ENCODE data around the gene SLC6A9.

Gene SLC6A9

DNA sequence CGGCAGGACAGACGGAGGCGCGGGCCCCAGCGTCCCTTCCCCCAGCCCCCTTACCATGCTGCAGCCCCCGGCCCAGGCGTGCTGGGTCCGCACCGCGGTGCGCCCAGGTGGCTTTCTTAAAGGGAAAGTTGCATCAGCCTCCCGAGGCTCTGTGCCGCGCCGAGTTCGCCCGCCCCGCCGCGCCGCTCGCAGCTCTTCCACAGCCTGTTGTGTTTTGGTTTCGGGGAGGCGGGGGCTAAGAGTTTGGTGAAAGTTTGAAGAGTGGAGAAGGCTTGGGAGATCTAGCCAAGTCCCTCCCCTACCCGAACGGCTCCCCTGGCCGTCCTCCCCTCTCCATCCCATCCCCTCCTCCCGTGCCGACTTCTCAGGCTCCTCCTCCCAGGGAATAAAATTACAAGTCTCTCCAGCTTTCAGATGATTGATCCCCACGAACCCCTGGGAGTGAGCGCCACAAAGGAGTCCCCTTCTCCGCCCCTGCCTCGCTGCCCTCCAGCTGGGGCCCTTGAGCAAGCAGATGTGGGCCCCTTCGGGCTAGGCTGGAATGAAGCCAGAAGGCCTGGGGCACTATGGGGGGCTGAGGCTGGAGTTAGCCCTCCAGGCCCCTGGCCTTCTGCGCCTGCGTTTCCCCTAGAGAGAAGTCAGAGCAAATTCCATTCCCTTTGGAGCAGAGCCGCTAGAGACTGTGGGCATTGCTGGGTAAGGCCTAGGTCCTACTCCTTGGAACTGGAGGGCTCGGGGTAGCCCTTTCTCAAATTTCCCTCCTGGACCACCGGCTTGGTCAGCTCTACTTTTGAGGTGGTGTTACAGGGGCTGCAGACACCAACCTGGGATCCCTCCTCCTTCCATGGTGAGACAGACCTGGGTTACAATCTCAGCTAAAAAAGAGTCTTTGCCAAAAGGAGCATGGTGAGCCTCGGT is at the start of gene SLC6A9:
Gene SLC6A9, minus strand, starts transcription at position 211 of the 918 bp plus-strand sequence. CDS start 7,185 bp downstream, outside the sequence.
- H3K4me3 ChIP-seq (replicated peaks in 1 of 2; ENCODE audit: low read depth in 2 of 2, low read length in 2 of 2) = peak within 1 kb of the TSS; percentile 85 to 90
- peak; percentile 80 to 89 for DNase-seq (ENCODE audit: low read depth in 2 of 2)
- no peak for TF ChIP-seq CTCF (IDR thresholded peaks at IDR 0.05; ENCODE audit: low read depth, low read length)

- no peak overlapping the region for H3K4me3 ChIP-seq (replicated peaks in 1 of 2; ENCODE audit: low read depth in 2 of 2, low read length in 2 of 2)
- no peak for TF ChIP-seq CTCF (IDR thresholded peaks at IDR 0.05; ENCODE audit: low read depth, low read length)
- DNase-seq (ENCODE audit: low read depth in 2 of 2) = no peak
These were observed 48.3 kb upstream of the SLC6A9 start for GRCh38 chr1:44079566-44079965.

- H3K4me3 ChIP-seq (replicated peaks in 1 of 2; ENCODE audit: low read depth in 2 of 2, low read length in 2 of 2) = no peak overlapping the region
- no peak for TF ChIP-seq CTCF (IDR thresholded peaks at IDR 0.05; ENCODE audit: low read depth, low read length)
- DNase-seq (ENCODE audit: low read depth in 2 of 2) = no peak
These were observed 46.8 kb upstream of the SLC6A9 start for GRCh38 chr1:44078104-44078503.

DNA sequence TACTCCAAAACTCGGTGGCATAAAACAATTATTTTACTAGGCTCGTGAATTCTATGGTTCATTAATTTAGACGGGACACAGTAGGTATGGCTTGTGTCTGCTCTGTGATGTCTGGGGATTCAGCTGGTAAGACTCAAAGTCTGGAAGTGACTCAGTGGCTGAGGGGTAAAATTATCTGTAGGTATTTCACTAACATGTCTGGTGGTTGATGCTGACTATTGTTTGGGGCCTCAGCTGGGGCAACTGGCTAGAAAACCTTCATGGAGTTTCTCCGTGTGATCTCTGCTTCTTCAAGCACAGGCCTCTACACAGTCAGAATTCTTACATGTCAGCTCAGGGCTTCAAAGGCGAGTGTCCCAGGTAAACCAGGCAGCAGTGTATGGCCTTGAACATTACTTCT is 46.2 kb upstream of the SLC6A9 start:
- DNase-seq (ENCODE audit: low read depth in 2 of 2) = peak in 1 of 2 donors; percentile 52
- TF ChIP-seq CTCF (IDR thresholded peaks at IDR 0.05; ENCODE audit: low read depth, low read length) = no peak
- no peak overlapping the region for H3K4me3 ChIP-seq (replicated peaks in 1 of 2; ENCODE audit: low read depth in 2 of 2, low read length in 2 of 2)

DNA sequence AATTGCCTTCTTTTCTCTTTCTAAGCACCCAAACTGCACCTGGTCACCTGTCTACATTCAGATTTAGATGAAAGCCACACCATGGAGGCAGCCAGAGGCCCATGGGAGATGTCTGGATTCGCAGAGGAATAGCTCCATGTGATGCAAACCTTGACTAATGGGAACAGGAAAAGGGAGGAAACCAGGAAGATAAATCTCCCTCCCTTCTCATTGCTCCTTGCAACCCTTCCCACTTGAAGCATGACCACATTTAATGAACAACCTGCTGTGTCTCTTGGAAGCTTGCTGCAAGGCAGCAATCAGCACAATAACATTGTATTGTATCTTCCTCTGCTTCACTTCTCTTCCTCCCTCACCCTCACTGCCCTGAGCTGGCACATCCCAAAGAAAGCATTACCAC is 44.8 kb upstream of the SLC6A9 start:
- no peak overlapping the region for H3K4me3 ChIP-seq (replicated peaks in 1 of 2; ENCODE audit: low read depth in 2 of 2, low read length in 2 of 2)
- peak; percentile 41 to 60 for DNase-seq (ENCODE audit: low read depth in 2 of 2)
- no peak for TF ChIP-seq CTCF (IDR thresholded peaks at IDR 0.05; ENCODE audit: low read depth, low read length)

DNA sequence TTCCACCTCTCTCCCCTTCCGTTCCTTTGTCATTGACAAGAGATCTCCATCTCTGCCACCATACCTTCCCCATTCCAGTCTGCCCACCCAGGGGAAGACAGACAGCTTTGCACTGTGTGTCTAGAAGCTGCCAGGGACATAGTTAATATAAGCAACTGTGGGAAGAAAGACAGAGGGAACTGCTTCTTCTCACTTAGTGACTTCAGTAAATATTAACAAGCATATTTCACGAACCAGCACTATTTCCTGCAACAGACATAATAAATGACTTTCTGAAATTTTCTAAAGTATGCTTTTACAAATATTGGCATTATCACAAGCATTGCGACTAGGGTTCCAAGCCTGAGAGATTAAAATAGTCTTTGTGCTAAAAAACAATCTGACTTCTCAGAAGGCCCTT is 43.2 kb upstream of the SLC6A9 start:
- no peak for DNase-seq (ENCODE audit: low read depth in 2 of 2)
- H3K4me3 ChIP-seq (replicated peaks in 1 of 2; ENCODE audit: low read depth in 2 of 2, low read length in 2 of 2) = no peak overlapping the region
- TF ChIP-seq CTCF (IDR thresholded peaks at IDR 0.05; ENCODE audit: low read depth, low read length) = no peak

Data from cardiac fibroblast (primary cell).